ENCODE data around the gene ADARB1.

Gene ADARB1

DNA sequence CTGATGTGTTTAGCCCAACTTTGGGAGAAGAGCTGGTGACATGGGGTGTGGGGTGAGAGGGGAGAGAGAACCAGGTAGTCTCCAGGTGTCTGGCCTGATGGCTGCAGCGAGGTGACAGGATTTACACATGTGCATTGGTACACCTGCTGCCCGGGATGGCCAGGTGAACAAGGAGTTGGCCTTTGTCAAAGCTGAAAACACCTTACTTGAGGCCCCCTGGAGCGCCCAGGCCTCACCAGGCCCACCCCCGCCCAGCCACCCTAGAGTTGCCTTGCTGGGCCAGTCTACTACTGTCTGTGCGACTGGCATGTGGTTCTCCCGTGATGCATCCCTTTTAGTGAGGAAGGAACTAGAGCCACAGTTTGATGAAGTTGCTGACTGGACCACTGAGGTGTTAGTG lies 90.5 kb downstream of the ADARB1 start:
- DNase-seq (ENCODE audit: low read depth) = no peak
- H3K4me3 ChIP-seq (ENCODE audit: low read depth, low read length) = no peak overlapping the region
- TF ChIP-seq MYC (IDR thresholded peaks at IDR 0.05; ENCODE audit: low read depth, low read length) (no peak), POLR2A (IDR thresholded peaks at IDR 0.05; ENCODE audit: extremely low read depth, insufficient read length) (no peak)
- TF ChIP-seq, protein P1, sequence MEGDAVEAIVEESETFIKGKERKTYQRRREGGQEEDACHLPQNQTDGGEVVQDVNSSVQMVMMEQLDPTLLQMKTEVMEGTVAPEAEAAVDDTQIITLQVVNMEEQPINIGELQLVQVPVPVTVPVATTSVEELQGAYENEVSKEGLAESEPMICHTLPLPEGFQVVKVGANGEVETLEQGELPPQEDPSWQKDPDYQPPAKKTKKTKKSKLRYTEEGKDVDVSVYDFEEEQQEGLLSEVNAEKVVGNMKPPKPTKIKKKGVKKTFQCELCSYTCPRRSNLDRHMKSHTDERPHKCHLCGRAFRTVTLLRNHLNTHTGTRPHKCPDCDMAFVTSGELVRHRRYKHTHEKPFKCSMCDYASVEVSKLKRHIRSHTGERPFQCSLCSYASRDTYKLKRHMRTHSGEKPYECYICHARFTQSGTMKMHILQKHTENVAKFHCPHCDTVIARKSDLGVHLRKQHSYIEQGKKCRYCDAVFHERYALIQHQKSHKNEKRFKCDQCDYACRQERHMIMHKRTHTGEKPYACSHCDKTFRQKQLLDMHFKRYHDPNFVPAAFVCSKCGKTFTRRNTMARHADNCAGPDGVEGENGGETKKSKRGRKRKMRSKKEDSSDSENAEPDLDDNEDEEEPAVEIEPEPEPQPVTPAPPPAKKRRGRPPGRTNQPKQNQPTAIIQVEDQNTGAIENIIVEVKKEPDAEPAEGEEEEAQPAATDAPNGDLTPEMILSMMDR (IDR thresholded peaks at IDR 0.05; ENCODE audit: low read depth, low read length) = no peak
- TF ChIP-seq, protein P2, sequence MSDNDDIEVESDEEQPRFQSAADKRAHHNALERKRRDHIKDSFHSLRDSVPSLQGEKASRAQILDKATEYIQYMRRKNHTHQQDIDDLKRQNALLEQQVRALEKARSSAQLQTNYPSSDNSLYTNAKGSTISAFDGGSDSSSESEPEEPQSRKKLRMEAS (IDR thresholded peaks at IDR 0.05; ENCODE audit: low read depth, low read length) = no peak

DNA sequence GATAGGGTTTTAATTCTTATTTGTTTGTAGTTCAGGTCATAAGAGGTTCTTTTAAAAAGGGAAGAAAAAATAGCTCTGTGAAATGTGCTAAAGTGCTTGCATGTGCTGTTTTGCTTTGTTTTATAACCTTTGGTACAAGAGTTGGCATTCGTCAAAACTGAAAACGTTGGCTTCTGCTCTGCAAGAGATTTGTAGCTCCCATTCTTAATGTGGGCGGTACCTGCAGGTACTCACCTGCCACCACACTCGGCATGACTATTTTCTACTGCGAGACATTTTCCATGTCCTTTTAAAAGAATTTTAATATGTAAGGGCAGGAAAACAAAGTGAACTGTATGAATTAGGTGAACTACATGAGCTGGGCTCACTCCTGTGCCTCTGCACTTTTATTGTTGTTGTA lies 92.6 kb downstream of the ADARB1 start:
- TF ChIP-seq, protein P1 (IDR thresholded peaks at IDR 0.05; ENCODE audit: low read depth, low read length) = no peak
- no peak for TF ChIP-seq POLR2A (IDR thresholded peaks at IDR 0.05; ENCODE audit: extremely low read depth, insufficient read length)
- no peak for TF ChIP-seq MYC (IDR thresholded peaks at IDR 0.05; ENCODE audit: low read depth, low read length)
- TF ChIP-seq, protein P2 (IDR thresholded peaks at IDR 0.05; ENCODE audit: low read depth, low read length) = no peak
- DNase-seq (ENCODE audit: low read depth) = no peak
- no peak overlapping the region for H3K4me3 ChIP-seq (ENCODE audit: low read depth, low read length)

DNA sequence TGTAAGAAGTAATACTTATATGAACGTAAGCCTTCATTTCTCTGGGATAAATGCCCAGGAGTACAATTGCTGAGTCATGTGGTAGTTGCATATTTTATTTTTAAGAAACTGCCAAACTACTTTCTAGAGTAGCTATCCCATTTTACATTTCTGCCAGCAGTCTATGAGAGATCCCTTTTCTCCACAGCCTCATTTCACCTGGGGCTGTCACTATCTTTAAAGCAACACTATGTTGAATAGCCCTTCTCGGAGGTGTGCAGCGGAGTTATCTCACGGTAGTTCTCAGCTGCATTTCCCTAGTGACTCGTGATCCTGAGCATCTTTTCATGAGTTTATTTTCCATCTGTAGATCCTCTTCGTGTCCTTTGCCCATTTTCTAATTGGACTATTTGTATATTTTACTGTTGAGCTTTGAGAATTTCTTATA lies 93.4 kb downstream of the ADARB1 start:
- H3K4me3 ChIP-seq (ENCODE audit: low read depth, low read length) = no peak overlapping the region
- TF ChIP-seq, protein P1 (IDR thresholded peaks at IDR 0.05; ENCODE audit: low read depth, low read length) = no peak
- no peak for TF ChIP-seq MYC (IDR thresholded peaks at IDR 0.05; ENCODE audit: low read depth, low read length)
- no peak for TF ChIP-seq POLR2A (IDR thresholded peaks at IDR 0.05; ENCODE audit: extremely low read depth, insufficient read length)
- TF ChIP-seq, protein P2 (IDR thresholded peaks at IDR 0.05; ENCODE audit: low read depth, low read length) = no peak
- DNase-seq (ENCODE audit: low read depth) = no peak

DNA sequence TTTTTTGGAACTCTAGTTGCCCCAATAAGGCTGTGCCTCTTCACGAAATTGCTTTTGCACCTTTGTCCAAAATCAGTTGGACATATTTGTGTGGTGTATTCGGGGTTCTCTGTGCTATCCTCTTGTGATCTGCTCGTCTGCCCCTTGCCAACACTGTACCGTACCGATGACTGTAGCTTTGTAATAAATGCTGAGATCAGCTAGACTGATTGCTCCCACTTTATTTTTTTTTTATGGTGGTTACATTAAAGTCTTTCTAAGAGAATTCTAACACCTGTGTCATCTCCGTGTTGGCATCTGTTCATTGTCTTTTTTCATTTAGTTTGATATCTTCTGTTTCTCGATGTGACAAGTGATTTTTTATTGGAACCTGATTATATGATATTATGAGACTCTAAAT lies 94.1 kb downstream of the ADARB1 start:
- no peak overlapping the region for H3K4me3 ChIP-seq (ENCODE audit: low read depth, low read length)
- TF ChIP-seq, protein P1 (IDR thresholded peaks at IDR 0.05; ENCODE audit: low read depth, low read length) = no peak
- TF ChIP-seq MYC (IDR thresholded peaks at IDR 0.05; ENCODE audit: low read depth, low read length) (no peak), POLR2A (IDR thresholded peaks at IDR 0.05; ENCODE audit: extremely low read depth, insufficient read length) (no peak)
- TF ChIP-seq, protein P2 (IDR thresholded peaks at IDR 0.05; ENCODE audit: low read depth, low read length) = no peak
- DNase-seq (ENCODE audit: low read depth) = no peak

DNA sequence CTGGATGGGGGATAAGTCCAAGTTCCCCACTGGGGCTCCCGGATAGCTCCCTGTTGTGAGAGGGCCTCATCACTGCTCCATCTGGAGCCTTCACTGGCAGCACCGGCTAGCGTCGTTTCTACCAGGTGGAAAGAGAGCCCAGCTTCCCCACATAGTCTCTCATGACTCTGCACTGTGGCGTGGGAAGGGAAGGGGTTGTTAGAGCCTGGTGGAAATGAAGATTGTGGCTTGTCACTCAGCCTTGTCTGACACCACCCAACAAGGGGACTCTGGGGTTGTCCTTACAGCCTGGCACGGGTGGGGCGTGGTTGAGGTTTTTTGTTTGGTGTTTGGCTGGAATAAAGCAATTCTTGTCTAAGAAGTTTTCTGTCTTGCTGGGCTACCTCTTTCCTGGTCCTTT lies 94.6 kb downstream of the ADARB1 start:
- DNase-seq (ENCODE audit: low read depth) = no peak
- H3K4me3 ChIP-seq (ENCODE audit: low read depth, low read length) = no peak overlapping the region
- TF ChIP-seq MYC (IDR thresholded peaks at IDR 0.05; ENCODE audit: low read depth, low read length) (no peak), POLR2A (IDR thresholded peaks at IDR 0.05; ENCODE audit: extremely low read depth, insufficient read length) (no peak)
- TF ChIP-seq, protein P1 (IDR thresholded peaks at IDR 0.05; ENCODE audit: low read depth, low read length) = no peak
- TF ChIP-seq, protein P2 (IDR thresholded peaks at IDR 0.05; ENCODE audit: low read depth, low read length) = no peak

DNA sequence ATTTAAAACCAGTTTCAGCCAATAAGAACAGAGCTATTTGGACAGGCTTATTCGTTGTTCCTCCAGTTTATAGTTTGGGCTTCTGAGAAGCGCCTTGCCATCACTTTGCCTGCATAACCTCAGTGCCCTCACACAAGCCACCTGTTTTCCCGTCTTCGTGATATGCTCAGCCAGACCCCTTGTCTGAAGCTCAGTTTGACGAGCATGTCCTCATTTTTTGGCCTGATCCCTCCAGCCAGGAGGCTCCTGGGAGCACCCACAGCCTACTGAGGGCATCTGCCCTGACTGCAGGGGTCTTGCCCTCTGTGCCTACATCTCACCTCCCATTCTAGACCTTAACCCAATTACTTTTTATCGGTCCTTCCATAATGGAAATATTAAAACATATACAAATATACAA lies 95.3 kb downstream of the ADARB1 start:
- TF ChIP-seq, protein P2 (IDR thresholded peaks at IDR 0.05; ENCODE audit: low read depth, low read length) = no peak
- TF ChIP-seq POLR2A (IDR thresholded peaks at IDR 0.05; ENCODE audit: extremely low read depth, insufficient read length) (no peak), MYC (IDR thresholded peaks at IDR 0.05; ENCODE audit: low read depth, low read length) (no peak)
- TF ChIP-seq, protein P1 (IDR thresholded peaks at IDR 0.05; ENCODE audit: low read depth, low read length) = no peak
- no peak overlapping the region for H3K4me3 ChIP-seq (ENCODE audit: low read depth, low read length)
- DNase-seq (ENCODE audit: low read depth) = no peak

Data from NB4 (cell line).